Lower leg skin (tissue), 3 donors: ENCODE data around the gene FAM111A.

Source experiments
- POLR2A ChIP-seq, 2 donors: fragments of 450-650 bp; IDR thresholded peaks; one replicate each; pipeline ENCODE4 v1.6.1; 2016 to 2017; ENCODE audit warnings: antibody characterized with exemption in 2 of 2, mild to moderate bottlenecking in 1 of 2, moderate library complexity in 1 of 2
- TF ChIP-seq, protein P1 (sequence below), 3 donors: fragments of 450-650 bp; IDR thresholded peaks; one replicate each; pipeline ENCODE4 v1.5.1; 2016; ENCODE audit warnings: antibody characterized with exemption in 3 of 3, mild to moderate bottlenecking in 3 of 3, moderate library complexity in 2 of 3

GRCh38 chr11:59158206-59159068 lies 15.8 kb downstream of the FAM111A start:
- TF ChIP-seq, protein P1, sequence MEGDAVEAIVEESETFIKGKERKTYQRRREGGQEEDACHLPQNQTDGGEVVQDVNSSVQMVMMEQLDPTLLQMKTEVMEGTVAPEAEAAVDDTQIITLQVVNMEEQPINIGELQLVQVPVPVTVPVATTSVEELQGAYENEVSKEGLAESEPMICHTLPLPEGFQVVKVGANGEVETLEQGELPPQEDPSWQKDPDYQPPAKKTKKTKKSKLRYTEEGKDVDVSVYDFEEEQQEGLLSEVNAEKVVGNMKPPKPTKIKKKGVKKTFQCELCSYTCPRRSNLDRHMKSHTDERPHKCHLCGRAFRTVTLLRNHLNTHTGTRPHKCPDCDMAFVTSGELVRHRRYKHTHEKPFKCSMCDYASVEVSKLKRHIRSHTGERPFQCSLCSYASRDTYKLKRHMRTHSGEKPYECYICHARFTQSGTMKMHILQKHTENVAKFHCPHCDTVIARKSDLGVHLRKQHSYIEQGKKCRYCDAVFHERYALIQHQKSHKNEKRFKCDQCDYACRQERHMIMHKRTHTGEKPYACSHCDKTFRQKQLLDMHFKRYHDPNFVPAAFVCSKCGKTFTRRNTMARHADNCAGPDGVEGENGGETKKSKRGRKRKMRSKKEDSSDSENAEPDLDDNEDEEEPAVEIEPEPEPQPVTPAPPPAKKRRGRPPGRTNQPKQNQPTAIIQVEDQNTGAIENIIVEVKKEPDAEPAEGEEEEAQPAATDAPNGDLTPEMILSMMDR (IDR thresholded peaks at IDR 0.05), result peak in 1 of 3 donors; percentile 67
- TF ChIP-seq POLR2A (IDR thresholded peaks at IDR 0.05), result no peak
